HG02571 (cell line): ENCODE results near the gene DNAH6.

Source experiments
- ATAC-seq: cut with Tn5 transposase; IDR thresholded peaks from one replicate; pipeline ENCODE4 v1.9.1; 2021; ENCODE audit warnings: mild to moderate bottlenecking, moderate library complexity; ENCODE audit not compliant: unreplicated experiment

Gene DNAH6

GRCh38 chr2:84830758-84831500, 314.6 kb downstream of the DNAH6 start:
- ATAC-seq, result no peak

- peak; percentile 62 for ATAC-seq
These were observed 316.6 kb downstream of the DNAH6 start for GRCh38 chr2:84832772-84833461.

- ATAC-seq, result no peak
These were observed 317.3 kb downstream of the DNAH6 start for GRCh38 chr2:84833481-84834150.

GRCh38 chr2:84836215-84836614, 319.9 kb downstream of the DNAH6 start:
- ATAC-seq, result no peak

DNA sequence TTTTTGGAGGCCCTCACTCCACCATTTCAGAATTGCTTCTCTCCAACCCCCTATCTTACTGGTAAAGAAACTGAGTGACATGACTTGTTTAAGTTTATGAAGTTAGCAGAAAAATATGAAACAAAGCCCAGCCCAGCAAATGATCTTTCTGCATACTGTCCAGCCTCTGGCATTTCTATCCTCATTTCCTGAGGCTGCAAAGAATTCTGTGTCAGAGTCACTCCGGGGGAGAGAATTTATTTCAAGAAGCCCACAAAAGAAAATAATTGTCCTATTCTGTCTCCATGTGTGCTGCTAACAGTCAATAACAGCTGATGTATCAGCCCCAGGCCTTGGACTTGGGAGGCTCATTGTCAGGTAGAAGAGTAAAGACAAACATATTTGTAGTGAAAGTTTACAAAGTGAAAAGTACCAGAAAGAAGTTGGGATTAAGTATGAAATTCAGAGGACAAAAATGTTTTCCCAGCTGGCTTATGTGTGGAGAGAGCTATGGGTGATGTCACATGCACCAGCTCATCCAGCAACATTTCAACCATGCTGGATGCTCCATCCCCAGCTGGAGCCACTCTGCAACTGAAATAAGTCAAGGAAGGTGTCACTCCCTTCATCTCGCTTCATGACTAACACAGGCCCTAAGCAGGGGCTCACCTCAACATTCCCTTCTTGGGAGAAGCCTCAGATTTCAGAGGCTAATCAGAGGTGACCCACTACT, 322.3 kb downstream of the DNAH6 start:
- ATAC-seq, result no peak

DNA sequence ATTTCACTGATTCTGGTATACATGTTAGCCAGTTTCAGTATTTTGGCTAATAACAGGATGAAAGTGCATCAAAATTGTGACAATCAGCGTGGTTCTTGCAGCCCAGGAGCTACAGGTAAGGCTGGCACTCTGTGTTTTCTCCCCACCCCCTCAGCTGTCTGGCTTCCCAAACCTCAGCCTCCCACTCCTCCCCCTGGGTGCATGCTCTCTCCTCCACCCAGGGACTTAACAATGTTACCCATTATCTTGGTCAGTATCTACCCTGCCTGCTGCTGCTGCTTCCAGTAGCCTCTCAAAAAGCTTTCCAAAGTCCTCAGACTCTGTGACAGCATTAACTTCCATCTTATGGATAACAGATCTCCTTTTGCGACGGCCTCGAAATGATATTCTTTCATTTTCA, 323.6 kb downstream of the DNAH6 start:
- ATAC-seq, result no peak

DNA sequence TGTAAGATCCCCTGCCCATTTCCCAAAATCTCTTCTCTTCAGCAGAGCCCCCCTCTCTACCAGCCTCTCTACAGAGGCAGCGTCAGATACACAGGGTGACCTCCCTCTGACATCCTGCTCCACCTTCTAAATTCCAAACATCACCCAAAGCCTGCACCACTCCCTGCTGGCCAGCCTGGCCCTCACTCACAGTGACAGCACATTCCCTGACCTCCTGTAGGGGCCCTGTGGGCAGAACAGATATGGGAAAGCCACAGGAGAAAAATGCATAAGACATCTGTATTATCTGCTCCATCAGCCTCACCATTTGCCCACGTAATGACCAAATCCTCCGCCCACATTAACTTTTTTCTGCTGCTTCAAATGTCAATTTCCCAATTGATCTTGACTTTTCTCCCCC, 324.0 kb downstream of the DNAH6 start:
- no peak for ATAC-seq

- ATAC-seq, result no peak
These were observed 325.3 kb downstream of the DNAH6 start for GRCh38 chr2:84841577-84841976.

DNA sequence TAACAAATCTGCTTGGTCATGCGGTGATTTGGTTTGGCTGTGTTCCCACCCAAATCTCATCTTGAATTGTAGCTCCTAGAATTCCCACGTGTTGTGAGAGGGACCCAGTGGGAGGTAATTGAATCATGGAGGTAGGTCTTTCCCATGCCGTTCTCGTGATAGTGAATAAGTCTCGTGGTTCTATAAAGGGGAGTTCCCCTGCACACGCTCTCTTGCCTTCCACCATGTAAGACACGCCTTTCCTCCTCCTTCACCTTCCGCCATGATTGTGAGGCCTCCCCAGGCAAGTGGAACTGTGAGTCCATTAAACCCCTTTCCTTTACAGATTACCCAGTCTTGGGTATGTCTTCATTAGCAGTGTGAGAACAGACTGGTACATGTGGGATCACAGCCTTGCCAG, 327.8 kb downstream of the DNAH6 start:
- no peak for ATAC-seq

DNA sequence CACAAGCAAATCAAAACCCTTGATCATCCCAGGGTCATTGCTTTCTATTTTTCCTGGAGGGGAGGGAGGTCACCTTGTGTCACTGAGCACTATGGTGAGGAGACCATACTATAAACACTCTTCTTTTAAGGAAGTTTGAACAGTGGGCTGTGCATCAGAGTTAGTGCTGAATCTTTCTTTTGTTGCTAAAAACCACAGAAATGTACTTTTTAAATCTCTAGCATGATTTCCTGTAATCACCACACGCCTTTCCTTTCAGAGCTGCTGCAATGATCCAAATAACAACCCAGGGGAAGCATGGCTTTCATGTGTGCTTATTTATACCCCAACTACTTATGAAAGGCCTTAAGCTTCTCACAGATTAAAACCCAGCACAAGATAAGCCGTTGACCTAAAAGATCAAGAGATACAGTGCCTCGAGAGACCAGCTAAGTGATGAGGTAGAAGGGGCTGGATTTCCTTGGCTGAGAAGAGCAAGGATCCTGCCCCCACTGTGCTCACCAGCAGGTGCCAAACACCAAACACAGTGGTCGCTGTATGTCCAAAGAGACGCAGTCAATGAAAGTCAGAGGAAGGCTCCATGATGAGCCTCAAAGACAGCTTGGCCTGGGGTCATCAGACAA, 329.9 kb downstream of the DNAH6 start:
- ATAC-seq, result no peak

- ATAC-seq, result no peak
These were observed 330.4 kb downstream of the DNAH6 start for GRCh38 chr2:84846741-84847142.

DNA sequence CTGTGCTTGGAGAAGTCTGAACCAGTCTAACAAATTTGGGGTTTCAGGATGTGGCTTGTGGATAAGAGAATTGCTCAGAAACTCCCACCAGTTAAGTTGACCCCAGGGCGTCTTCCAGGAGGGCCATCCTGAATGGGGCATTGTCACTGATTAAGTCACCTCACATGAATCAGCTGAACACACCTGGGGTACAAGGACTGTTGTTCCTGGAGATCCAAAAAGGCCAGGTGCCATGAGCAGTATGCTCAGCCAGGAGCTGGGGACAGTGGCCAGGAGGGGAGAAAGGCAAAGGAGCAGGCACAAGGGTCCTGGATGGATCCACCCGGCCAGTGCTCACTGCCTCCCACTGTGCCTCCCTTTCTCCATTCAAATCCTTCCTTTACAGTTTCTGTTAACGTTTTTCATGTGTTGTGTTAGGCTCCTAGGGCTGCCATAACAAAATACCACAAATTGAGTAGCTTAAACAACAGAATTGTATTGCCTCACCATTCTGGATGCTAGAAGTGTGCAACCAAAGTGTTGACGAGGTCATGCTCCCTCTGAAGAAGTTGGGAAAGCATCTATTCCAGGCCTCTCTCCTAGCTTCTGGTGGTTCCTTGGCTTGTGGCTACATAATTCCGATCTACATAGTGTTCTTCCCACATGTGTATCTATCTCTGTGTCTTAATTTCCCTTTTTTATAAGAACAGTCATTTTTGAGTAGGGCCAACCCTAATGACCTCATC, 331.2 kb downstream of the DNAH6 start:
- ATAC-seq, result no peak

DNA sequence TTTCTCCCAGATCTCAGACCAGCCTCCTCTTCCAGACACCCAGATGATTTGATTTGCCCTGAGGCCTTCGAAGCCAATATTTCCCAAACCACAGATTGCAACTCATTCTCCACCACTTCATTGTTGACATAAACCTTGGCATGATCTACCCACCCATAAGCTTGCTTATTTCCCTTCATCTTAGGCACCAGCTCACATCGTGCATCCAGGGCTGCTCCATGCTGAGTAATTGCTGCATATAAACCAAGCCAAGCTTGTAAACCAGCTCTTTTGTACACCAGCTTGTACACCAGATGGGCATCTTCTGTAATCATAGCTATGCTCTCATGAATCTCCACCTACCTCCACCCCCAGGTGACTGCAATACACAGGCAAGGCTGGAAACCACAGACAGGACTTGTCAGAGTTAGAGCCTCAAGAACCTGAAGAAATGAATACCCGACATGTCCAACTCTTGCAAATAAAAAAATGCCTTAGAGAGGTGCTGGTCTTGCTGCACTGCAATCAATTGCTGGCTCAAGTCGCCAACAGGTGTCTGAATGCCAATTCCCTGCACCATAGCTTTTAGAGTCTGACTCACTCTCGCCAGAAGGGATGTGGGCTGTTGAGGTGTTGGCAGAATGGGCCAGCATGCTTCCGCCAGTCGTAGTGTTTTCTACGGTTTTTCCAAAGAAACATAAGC, 333.1 kb downstream of the DNAH6 start:
- ATAC-seq, result no peak

DNA sequence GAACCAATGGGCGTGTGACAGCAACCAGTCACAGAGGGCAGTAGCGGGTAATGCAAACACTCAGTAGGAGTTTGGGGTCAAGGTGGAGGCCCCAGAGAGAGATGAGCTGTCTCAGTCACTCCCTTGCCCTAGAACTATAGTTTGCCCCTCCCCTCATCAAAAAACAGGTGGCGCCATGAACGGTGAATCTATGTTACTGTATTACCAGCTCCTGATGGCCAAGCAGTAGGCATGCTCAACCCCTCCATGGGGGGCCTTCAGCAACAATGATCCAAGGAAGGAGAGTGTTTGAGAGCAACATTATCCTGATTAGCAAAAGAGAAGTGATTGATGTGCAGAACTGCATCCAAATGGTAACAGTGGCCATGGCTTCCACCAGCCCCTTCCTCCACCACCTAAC, 334.2 kb downstream of the DNAH6 start:
- no peak for ATAC-seq

DNA sequence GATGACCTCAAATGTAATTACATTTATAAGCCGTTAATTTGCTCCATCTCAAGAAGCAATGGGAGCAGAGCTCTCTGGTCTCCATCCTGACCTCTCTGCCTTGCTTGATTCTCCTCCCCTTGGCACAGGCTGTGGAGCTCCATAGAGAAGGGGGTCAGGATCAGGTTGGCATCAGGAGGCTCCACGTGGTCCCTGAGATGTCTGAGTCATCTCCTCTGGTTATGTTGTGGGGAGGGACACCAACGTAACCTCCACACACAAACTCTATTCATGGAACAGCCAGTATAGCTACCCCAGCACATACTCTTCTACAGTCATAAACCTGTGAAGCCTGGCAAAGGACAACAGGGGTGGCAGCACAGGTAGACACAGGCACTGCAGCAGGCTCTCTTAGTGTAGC, 335.6 kb downstream of the DNAH6 start:
- ATAC-seq, result no peak

- no peak for ATAC-seq
These were observed 338.6 kb downstream of the DNAH6 start for GRCh38 chr2:84854850-84855249.

DNA sequence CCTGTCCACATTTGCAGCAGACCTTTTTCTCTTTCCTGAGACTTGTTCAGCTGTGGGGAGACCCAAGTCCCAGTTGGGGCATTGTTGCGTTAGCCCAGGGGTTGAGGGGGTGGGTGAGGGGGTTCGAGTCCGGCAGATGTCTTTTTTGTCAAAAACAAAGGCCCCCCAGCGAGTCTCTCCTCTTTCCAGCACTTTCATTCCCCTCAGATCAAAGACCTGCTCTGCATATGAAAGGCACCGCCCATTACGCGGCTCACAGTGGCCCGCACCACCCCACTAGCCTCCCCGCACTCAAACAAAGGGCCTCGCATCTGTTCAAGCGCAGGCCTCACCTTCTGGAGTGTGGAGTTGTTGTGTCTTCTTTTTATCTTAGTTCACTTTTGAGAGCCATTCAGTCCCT, 339.4 kb downstream of the DNAH6 start:
- no peak for ATAC-seq

- ATAC-seq, result no peak
These were observed 340.5 kb downstream of the DNAH6 start for GRCh38 chr2:84856787-84857186.

- no peak for ATAC-seq
These were observed 341.3 kb downstream of the DNAH6 start for GRCh38 chr2:84857566-84857965.

DNA sequence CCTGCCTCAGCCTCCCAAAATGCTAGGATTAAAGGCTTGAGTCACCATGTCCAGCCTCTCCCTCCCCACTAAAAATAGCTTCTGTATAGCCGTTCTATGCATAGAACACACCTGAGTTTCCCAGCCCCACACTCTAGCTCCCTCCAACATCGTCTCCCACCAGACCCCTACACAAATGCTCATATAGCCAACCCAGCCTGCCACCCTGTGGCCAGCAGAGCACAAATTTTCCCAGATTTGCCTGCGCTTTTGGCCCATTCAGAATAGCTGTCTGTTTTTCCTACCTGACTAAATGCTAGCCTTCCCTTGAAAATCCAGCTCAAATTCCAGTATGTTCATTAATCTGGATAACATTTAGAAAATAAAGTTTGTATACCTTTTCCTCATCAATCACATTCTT, 341.8 kb downstream of the DNAH6 start:
- no peak for ATAC-seq
